Neural cell (in vitro differentiated cells): ENCODE measurements around the gene CSF1.

Experiments
- EP300 ChIP-seq: fragments of 450-650 bp; conservative IDR thresholded peaks from 2 replicates; pipeline ENCODE4 v1.6.1; 2014; ENCODE audit warnings: antibody characterized with exemption, mild to moderate bottlenecking, moderate library complexity; ENCODE audit not compliant: poor library complexity, severe bottlenecking
- EZH2 ChIP-seq: fragments of 200-600, 300-800 bp; shearing (Covaris generic), sonication (generic); IDR thresholded peaks from 2 replicates; pipeline ENCODE4 v1.6.1; 2014; ENCODE audit warnings: antibody characterized with exemption, low read length, borderline replicate concordance, mild to moderate bottlenecking; ENCODE audit not compliant: insufficient read depth, poor library complexity, severe bottlenecking
- POLR2AphosphoS5 ChIP-seq: IDR thresholded peaks from 2 replicates; pipeline ENCODE4 v1.6.1; 2012
- TF ChIP-seq, protein P1 (sequence below): fragments of 450-650 bp; IDR thresholded peaks from 2 replicates; pipeline ENCODE4 v1.5.1; 2014; ENCODE audit warnings: antibody characterized with exemption, mild to moderate bottlenecking, moderate library complexity; ENCODE audit not compliant: poor library complexity, severe bottlenecking
- TF ChIP-seq, protein P2 (sequence below): IDR thresholded peaks from 2 replicates; pipeline ENCODE4 v1.6.1; 2012; ENCODE audit warnings: borderline replicate concordance

DNA sequence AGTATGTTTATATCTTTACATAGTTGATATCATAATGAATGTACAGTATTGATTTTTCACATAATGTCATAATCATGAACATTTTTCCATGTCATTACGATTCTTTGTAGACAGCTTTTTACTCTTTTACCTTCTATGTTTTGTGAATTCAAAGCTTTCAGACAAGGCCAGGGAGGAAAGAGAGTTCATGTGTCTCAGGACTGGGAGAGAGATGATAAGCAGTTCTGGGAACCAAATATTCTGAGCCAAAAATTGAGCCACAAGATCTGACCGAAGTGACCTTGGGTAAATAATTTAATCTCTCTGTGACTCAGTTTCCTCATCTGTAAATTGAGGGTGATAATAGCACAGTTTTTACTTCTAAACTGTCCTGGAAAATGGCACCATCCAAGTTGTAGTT is 31.8 kb downstream of the CSF1 start:
- TF ChIP-seq EP300 (no peak), EZH2 (no peak), POLR2AphosphoS5 (no peak)
- TF ChIP-seq, protein P1, sequence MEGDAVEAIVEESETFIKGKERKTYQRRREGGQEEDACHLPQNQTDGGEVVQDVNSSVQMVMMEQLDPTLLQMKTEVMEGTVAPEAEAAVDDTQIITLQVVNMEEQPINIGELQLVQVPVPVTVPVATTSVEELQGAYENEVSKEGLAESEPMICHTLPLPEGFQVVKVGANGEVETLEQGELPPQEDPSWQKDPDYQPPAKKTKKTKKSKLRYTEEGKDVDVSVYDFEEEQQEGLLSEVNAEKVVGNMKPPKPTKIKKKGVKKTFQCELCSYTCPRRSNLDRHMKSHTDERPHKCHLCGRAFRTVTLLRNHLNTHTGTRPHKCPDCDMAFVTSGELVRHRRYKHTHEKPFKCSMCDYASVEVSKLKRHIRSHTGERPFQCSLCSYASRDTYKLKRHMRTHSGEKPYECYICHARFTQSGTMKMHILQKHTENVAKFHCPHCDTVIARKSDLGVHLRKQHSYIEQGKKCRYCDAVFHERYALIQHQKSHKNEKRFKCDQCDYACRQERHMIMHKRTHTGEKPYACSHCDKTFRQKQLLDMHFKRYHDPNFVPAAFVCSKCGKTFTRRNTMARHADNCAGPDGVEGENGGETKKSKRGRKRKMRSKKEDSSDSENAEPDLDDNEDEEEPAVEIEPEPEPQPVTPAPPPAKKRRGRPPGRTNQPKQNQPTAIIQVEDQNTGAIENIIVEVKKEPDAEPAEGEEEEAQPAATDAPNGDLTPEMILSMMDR: no peak
- TF ChIP-seq, protein P2, sequence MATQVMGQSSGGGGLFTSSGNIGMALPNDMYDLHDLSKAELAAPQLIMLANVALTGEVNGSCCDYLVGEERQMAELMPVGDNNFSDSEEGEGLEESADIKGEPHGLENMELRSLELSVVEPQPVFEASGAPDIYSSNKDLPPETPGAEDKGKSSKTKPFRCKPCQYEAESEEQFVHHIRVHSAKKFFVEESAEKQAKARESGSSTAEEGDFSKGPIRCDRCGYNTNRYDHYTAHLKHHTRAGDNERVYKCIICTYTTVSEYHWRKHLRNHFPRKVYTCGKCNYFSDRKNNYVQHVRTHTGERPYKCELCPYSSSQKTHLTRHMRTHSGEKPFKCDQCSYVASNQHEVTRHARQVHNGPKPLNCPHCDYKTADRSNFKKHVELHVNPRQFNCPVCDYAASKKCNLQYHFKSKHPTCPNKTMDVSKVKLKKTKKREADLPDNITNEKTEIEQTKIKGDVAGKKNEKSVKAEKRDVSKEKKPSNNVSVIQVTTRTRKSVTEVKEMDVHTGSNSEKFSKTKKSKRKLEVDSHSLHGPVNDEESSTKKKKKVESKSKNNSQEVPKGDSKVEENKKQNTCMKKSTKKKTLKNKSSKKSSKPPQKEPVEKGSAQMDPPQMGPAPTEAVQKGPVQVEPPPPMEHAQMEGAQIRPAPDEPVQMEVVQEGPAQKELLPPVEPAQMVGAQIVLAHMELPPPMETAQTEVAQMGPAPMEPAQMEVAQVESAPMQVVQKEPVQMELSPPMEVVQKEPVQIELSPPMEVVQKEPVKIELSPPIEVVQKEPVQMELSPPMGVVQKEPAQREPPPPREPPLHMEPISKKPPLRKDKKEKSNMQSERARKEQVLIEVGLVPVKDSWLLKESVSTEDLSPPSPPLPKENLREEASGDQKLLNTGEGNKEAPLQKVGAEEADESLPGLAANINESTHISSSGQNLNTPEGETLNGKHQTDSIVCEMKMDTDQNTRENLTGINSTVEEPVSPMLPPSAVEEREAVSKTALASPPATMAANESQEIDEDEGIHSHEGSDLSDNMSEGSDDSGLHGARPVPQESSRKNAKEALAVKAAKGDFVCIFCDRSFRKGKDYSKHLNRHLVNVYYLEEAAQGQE: no peak
